GM12874 (cell line): Measurements from ENCODE around the gene DGKB.

ENCODE experiments used
- CTCF ChIP-seq: IDR thresholded peaks from 2 replicates; pipeline ENCODE4 v1.5.1; 2011; ENCODE audit warnings: low read depth, mild to moderate bottlenecking, control low read depth, low read length, moderate library complexity; ENCODE audit not compliant: insufficient read depth

DGKB gene

GRCh38 chr7:14851610-14852009 lies 50.9 kb downstream of the DGKB start:
- no peak for TF ChIP-seq CTCF

- TF ChIP-seq CTCF, result no peak
Observed at GRCh38 chr7:14850039-14850438, 52.5 kb downstream of the DGKB start.

- TF ChIP-seq CTCF, result no peak
Observed at GRCh38 chr7:14846405-14846804, 56.1 kb downstream of the DGKB start.

- TF ChIP-seq CTCF, result no peak
Observed at GRCh38 chr7:14843755-14844154, 58.8 kb downstream of the DGKB start.

- no peak for TF ChIP-seq CTCF
Observed at GRCh38 chr7:14842523-14842922, 60.0 kb downstream of the DGKB start.

- no peak for TF ChIP-seq CTCF
Observed at GRCh38 chr7:14841869-14842268, 60.7 kb downstream of the DGKB start.

- no peak for TF ChIP-seq CTCF
Observed at GRCh38 chr7:14841086-14841485, 61.5 kb downstream of the DGKB start.

GRCh38 chr7:14839307-14839706 lies 63.2 kb downstream of the DGKB start:
- TF ChIP-seq CTCF, result no peak
